Endothelial cell (in vitro differentiated cells): ENCODE data around the gene GAB2. TPM values are rescaled to one million over a fixed set of nuclear protein-coding genes. Genes with fewer than 3 reads are reported as not detected.

Experiments
- DNase-seq: peaks from one replicate; pipeline ENCODE4 v3.0.0; 2021; ENCODE audit warnings: low spot score
- H3K27ac Mint-ChIP-seq: one replicate; pipeline ENCODE4 v1.8.0; 2021; ENCODE audit warnings: mixed read lengths, inconsistent platforms; ENCODE audit not compliant: unreplicated experiment
- H3K27me3 Mint-ChIP-seq: one replicate; pipeline ENCODE4 v1.8.0; 2021; ENCODE audit warnings: mild to moderate bottlenecking, moderate library complexity, mixed read lengths, inconsistent platforms; ENCODE audit not compliant: unreplicated experiment
- H3K36me3 Mint-ChIP-seq: one replicate; pipeline ENCODE4 v1.8.0; 2021; ENCODE audit warnings: mild to moderate bottlenecking, low read depth, mixed read lengths, inconsistent platforms; ENCODE audit not compliant: unreplicated experiment
- H3K4me1 Mint-ChIP-seq: one replicate; pipeline ENCODE4 v1.8.0; 2021; ENCODE audit warnings: mild to moderate bottlenecking, mixed read lengths, inconsistent platforms; ENCODE audit not compliant: unreplicated experiment
- H3K4me3 Mint-ChIP-seq: one replicate; pipeline ENCODE4 v1.8.0; 2021; ENCODE audit warnings: mild to moderate bottlenecking, mixed read lengths, inconsistent platforms; ENCODE audit not compliant: unreplicated experiment
- H3K9me3 Mint-ChIP-seq: one replicate; pipeline ENCODE4 v1.8.0; 2021; ENCODE audit warnings: mixed read lengths, inconsistent platforms; ENCODE audit not compliant: unreplicated experiment
- total RNA-seq: library from RNA; stranded (reverse); fragmentation: NEBNext Ultra II Directional; extraction: Animal tissue kit (Norgen Biotek cat#: 25700); gene quantifications from one replicate; pipeline ENCODE4 v1.2.1, GENCODE V29; 2021; ENCODE audit not compliant: unreplicated experiment
- TF ChIP-seq, protein P1 (sequence below): fragments of 200-600 bp; sonication (generic); IDR thresholded peaks from one replicate; pipeline ENCODE4 v1.5.0; 2021; ENCODE audit warnings: antibody characterized with exemption; ENCODE audit not compliant: unreplicated experiment

GAB2 gene
- total RNA-seq, 1 donor from 2014 or later = 81.0 TPM

DNA sequence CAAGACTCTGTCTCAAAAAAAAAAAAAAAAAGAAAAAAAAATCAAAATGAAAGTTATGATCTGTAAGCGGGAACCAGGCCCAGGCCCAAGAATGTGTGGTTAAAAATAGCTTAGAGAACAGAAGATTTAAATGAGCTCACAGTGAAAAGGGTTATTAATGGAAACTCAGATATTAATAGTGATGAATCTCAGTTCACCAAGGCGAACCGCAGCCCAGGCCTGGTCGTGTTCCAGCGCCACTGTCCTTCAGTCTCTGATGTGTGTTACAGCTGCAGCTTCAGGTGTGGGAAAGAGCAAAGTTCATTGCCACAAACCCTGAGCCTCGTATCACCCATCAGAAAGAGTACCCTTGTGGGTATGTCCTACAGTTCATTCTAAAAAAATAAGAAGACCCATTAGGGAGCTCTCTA, 107.1 kb downstream of the GAB2 start:
- Mint-ChIP-seq H3K27me3 (peaks cover 7% of the 10 kb centered on the region), H3K4me3 (no peak overlapping the region), H3K9me3 (no peaks in the 10 kb centered on the region), H3K27ac (no peak overlapping the region), H3K36me3 (peaks cover 4% of the 10 kb centered on the region), H3K4me1 (peaks cover 41% of the 10 kb centered on the region)
- DNase-seq = no peak
- TF ChIP-seq, protein P1, sequence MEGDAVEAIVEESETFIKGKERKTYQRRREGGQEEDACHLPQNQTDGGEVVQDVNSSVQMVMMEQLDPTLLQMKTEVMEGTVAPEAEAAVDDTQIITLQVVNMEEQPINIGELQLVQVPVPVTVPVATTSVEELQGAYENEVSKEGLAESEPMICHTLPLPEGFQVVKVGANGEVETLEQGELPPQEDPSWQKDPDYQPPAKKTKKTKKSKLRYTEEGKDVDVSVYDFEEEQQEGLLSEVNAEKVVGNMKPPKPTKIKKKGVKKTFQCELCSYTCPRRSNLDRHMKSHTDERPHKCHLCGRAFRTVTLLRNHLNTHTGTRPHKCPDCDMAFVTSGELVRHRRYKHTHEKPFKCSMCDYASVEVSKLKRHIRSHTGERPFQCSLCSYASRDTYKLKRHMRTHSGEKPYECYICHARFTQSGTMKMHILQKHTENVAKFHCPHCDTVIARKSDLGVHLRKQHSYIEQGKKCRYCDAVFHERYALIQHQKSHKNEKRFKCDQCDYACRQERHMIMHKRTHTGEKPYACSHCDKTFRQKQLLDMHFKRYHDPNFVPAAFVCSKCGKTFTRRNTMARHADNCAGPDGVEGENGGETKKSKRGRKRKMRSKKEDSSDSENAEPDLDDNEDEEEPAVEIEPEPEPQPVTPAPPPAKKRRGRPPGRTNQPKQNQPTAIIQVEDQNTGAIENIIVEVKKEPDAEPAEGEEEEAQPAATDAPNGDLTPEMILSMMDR = no peak

DNA sequence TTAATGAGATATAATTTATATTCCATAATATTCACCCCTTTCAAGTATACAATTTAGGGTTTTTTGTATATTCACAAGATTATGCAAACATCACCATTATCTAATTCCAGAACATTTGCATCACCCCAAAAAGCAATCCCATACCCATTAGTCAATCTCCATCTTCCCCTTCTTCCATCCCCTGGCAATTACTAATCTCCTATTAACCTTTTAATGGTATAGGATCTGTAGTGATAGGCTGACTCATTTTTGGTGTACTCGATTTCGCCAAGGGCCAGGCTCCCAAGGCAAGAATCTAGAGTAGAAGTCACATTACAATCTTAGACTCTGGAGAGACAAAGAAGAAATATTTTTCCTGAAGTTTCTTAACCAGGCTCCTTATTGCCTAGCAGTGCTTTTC, 113.4 kb downstream of the GAB2 start:
- H3K4me1 Mint-ChIP-seq = peaks cover 19% of the 10 kb centered on the region
- no peaks in the 10 kb centered on the region for H3K9me3 Mint-ChIP-seq
- H3K27ac Mint-ChIP-seq = no peak overlapping the region
- H3K27me3 Mint-ChIP-seq = peaks cover 2% of the 10 kb centered on the region
- no peak overlapping the region for H3K4me3 Mint-ChIP-seq
- no peak for DNase-seq
- no peaks in the 10 kb centered on the region for H3K36me3 Mint-ChIP-seq
- TF ChIP-seq, protein P1 = no peak

DNA sequence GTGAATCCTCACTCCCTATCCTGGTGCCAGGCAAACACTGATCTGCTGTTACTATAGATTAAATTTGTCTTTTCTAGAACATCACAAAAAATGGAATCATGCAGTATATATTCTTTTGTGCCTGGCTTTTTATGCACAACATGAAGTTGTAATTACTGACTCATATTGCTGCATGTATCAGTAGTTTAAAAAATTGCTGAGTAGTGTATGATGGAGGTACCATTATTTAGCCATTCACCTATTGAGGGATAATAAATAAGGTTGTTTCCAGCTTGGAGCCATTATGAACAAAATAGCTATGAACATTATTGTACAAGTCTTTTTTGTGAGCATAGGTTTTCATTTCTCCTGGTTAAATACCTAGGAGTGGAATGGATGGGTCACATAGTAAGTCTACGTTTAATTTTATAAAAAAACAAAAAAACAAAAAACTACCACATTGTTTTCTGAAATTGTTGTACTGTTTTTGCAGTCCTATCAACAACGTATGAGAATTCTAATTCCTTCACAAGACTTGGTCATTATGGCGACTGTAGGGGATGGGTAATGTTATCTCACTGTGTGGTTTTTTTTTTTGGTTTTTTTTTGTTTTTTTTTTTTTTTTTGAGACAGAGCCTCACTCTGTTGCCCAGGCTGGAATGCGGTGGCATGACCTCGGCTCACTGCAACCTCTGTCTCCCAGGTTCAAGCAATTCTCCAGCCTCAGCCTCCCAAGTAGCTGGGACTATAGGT, 117.3 kb downstream of the GAB2 start:
- no peak for DNase-seq
- Mint-ChIP-seq H3K9me3 (no peaks in the 10 kb centered on the region), H3K27ac (no peak overlapping the region), H3K4me3 (no peak overlapping the region), H3K36me3 (peaks cover 3% of the 10 kb centered on the region), H3K4me1 (peaks cover 21% of the 10 kb centered on the region), H3K27me3 (peaks cover 2% of the 10 kb centered on the region)
- TF ChIP-seq, protein P1 = no peak

DNA sequence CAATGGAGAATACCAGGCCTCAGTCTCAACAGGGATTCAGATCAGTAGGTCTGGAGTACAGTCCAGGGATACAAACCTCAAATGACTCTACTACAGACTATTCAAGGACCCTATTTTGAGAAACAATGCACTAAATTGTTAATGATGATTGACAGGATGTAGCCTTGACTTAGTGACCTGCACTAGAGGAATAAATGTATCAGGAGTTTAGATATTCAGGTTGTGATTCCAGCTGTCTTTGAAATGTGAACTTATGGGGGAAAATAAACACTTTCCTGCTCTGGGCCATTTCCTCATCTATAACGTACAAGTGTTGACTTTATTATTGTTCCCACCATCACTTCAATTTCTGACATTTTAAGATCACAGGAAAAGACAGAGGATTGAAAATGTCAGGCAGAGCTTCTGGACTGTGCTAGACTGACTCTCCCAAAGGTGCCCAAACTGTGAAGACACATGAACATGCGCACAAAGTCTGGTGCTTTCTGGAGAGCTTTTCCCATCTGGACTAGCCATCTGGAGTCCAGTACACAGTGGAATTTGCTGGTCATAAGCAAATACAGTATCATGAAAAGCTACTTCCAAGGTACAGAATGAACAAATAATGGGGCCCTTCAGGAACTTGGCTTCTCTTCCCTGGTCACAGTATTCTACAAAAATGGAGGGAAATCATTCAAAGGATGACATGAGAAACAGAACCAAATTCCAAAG, 118.5 kb downstream of the GAB2 start:
- TF ChIP-seq, protein P1 = no peak
- Mint-ChIP-seq H3K27me3 (peaks cover 2% of the 10 kb centered on the region), H3K36me3 (peaks cover 3% of the 10 kb centered on the region), H3K4me1 (peaks cover 18% of the 10 kb centered on the region), H3K4me3 (no peak overlapping the region), H3K9me3 (no peaks in the 10 kb centered on the region), H3K27ac (no peak overlapping the region)
- no peak for DNase-seq

DNA sequence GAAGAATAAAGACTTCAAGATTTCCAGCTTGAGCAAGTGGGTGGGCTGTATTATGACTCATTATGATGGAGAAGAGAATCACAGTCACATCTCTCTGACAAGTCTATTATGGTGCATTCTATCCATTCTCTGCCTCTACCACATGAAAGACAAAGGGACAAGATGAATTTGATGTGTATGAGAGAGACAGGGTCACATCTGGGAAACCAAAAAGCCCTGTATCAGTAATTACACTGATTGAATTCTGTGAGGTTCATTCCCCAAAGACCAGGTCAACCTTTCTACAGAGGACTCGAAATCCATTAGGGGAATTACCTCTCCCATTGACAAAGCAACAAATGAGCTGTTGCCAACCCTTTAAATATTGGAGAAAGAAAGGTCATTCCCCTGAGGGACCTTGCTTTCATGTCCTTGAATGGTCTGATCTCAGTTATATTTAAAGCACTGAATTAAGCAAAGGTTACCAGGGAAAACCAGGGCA, 119.3 kb downstream of the GAB2 start:
- Mint-ChIP-seq H3K27me3 (peaks cover 2% of the 10 kb centered on the region), H3K36me3 (peaks cover 3% of the 10 kb centered on the region), H3K4me3 (no peak overlapping the region), H3K9me3 (no peaks in the 10 kb centered on the region), H3K27ac (no peak overlapping the region), H3K4me1 (peaks cover 18% of the 10 kb centered on the region)
- DNase-seq = no peak
- TF ChIP-seq, protein P1 = no peak
